AG10803 (cell line): ENCODE measurements around the gene DMKN.

Experiments used
- DNase-seq: peaks from one replicate; pipeline ENCODE4 v3.0.0; 2010; ENCODE audit warnings: low read depth
- H3K4me3 ChIP-seq: 2 replicates; pipeline ENCODE4 v1.5.1; 2011; ENCODE audit warnings: mild to moderate bottlenecking, low read length, control low read depth
- TF ChIP-seq, protein P1 (sequence below): conservative IDR thresholded peaks from 2 replicates; pipeline ENCODE4 v1.5.1; 2011; ENCODE audit warnings: mild to moderate bottlenecking, low read length, control low read depth, inconsistent platforms

The DMKN gene

DNA sequence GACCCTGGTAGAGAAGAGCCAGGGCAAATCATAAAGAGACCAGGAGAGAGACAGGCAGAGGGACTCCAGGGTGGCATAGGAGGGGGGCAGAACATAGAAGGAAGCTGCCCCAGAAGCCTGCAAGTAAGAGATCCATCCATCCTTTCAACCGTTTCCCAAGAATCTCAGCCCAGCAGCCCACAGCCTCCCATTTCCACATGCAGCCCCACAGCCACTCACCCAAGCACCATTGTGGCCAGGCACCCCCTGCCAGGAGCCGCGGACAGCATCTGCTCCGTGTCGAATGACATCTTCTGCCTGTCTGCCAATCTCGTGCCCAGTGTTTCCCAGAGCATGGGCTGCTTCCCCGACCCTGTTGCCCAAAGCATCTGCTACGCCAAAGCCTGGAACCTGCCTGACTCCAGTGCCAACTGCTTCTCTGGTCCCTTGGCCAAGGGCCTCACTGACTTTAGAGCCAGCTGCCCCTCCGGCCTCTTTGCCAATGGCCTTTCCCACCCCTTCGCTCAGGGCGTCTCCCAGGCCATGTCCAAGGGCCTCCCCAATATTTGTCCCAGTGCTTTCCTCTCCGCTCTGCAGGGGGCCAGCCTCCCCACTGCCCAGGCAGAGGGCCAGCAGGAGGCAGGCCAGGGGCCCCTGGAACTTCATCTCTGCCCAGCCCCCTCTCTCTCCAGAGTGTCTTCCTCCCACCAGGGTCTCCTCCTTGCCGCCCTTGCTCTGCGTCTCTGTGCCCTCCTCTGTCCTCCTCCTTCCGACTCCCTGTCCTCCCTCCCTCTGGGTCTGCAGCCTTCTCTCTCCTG lies 420 bp downstream of the DMKN start:
- TF ChIP-seq, protein P1, sequence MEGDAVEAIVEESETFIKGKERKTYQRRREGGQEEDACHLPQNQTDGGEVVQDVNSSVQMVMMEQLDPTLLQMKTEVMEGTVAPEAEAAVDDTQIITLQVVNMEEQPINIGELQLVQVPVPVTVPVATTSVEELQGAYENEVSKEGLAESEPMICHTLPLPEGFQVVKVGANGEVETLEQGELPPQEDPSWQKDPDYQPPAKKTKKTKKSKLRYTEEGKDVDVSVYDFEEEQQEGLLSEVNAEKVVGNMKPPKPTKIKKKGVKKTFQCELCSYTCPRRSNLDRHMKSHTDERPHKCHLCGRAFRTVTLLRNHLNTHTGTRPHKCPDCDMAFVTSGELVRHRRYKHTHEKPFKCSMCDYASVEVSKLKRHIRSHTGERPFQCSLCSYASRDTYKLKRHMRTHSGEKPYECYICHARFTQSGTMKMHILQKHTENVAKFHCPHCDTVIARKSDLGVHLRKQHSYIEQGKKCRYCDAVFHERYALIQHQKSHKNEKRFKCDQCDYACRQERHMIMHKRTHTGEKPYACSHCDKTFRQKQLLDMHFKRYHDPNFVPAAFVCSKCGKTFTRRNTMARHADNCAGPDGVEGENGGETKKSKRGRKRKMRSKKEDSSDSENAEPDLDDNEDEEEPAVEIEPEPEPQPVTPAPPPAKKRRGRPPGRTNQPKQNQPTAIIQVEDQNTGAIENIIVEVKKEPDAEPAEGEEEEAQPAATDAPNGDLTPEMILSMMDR, result no peak
- DNase-seq, result no peak
- no peak overlapping the region for H3K4me3 ChIP-seq

DNA sequence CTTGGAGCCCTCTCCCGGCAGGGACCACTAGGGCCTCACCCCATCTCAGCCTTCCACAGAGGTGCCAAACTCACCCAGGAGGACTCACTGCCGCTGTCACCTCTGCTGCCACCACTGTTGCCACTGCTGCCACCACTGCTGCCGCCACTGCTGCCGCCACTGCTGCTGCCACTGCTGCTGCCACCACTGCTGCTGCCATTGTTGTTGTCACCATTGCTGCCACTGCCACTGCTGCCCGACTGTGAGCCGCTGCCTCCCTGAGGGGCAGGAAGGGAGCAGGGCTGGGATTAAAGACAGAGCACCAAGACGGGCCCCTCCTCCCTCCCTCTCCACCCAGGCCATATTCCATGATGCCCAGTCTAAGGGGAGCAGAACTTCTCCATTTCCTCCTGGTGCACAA lies 2.1 kb downstream of the DMKN start:
- TF ChIP-seq, protein P1, result no peak
- DNase-seq, result no peak
- H3K4me3 ChIP-seq, result no peak overlapping the region

DNA sequence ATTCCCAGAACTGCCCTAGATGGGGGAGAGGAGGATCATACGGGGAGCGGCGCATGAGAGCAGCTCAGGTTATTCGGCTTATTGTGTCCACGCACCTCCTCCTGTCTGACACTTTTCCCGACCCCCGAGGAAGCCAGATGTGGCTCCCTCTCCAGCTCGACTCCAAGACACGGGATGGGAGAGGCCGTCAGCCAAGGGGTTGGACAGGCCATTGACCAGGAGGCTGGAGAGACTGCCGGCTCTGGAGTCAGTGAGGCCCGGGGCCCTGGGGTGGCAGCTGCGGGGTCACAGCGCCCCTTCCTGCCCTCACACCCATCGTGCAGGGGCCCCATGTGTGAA lies 2.9 kb downstream of the DMKN start:
- H3K4me3 ChIP-seq, result no peak overlapping the region; the same call in 1 of the 2 replicates
- no peak for DNase-seq
- TF ChIP-seq, protein P1, result no peak

DNA sequence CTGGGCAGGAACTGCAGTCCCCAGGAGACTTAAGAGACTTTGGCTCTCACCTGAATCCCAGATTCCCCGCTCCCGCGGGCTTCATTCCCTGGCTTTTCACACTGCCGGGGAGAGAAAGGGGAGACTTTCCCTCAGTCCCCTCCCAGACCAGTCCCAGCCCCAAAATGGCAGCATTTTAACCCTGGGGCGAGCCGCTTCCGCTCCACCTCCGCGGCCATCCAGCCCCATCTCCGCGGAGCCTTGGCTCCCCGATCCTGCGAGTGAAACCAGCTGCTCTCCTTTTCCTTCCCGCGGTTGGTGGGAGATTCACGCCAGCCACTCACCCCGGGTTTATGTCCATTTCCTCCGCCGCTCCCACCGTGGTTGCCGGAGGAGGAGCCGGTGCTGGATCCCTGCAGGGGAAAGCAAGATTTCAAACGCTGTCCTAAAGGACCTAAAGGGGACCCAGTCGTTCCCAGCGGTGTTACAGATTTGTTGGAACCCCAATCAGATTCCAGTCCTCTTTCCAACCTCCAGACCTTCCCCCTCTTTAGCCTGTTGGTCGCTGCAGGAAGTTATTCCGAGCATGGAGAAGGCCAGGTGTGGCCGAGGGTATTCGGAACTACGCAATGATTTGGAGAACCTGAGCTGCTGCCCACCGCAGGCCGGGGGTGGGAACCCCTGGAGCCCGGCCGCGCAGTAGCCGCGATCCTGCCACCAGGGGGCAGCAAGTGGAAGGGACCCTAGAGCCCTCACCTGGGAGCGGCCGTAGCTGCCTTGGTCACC lies 3.4 kb downstream of the DMKN start:
- peak overlapping the region; percentile 47 for H3K4me3 ChIP-seq
- DNase-seq, result peak; percentile 23
- TF ChIP-seq, protein P1, result peak; percentile 79

DNA sequence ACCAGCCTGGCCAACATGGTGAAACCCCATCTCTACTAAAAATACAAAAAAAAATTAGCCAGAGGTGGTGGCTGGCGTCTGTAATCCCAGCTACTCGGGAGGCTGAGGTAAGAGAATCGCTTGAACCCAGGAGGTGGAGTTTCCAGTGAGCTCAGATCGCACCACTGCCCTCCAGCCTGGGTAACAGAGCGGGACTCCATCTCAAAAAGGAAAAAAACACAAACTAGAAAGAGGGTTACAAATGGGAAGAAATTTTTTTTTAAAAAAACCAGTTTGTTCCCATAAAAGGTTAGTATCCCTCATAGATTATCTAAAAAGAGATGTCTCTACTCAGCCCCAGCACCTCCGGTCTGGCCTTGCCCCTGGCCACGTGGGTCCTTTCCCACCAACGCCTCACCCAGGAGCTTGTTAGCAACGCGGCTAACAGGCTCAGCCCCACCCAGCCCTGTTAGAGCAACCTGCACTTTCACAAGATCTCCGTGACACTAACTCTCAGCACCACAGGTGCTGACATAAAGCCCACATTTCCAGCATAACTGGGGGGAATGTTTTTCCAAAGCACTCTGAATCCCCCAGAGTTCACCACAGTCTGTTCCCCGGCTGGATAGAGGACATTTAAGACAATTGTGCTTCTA lies 4.3 kb downstream of the DMKN start:
- H3K4me3 ChIP-seq, result no peak overlapping the region
- TF ChIP-seq, protein P1, result no peak
- DNase-seq, result no peak

DNA sequence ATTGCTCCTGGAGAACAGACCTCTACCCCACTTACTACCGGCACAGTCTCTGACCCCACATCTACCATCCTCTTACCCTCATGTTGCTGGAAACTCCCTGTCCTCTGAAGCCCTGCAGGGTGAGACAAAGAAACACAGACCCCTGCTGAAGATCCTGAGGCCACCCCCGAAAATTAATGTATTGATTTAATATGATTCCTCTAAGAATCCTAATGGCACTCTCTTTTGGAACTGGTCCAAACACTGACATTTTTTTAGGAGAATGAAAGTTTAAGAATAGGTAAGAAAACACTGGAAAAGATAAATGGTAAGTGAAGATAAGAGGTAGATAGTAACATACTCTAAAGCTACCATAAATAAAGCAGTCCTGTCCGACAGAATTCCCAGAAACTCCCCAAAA lies 5.3 kb downstream of the DMKN start:
- DNase-seq, result no peak
- no peak overlapping the region for H3K4me3 ChIP-seq
- TF ChIP-seq, protein P1, result no peak
